HAP-1 (cell line): Measurements from ENCODE around the gene TM4SF18.
A peak's percentile ranks its signal among the peaks of the same experiment; 100 is the strongest.

Experiments
- DNase-seq, 2 experiments: peaks; one replicate each; pipeline ENCODE4 v3.0.0-alpha.2; 2016 to 2020; ENCODE audit warnings: low spot score in 2 of 2
- H3K27me3 ChIP-seq: fragments of 250-450 bp; sonication (Bioruptor Pico); 2 replicates; pipeline ENCODE4 v1.5.1; 2020; ENCODE audit warnings: low read depth, mild to moderate bottlenecking, moderate library complexity
- H3K36me3 ChIP-seq: fragments of 250-450 bp; sonication (Bioruptor Pico); replicated peaks from 2 replicates; pipeline ENCODE4 v1.5.1; 2020; ENCODE audit warnings: mild to moderate bottlenecking
- H3K4me1 ChIP-seq: fragments of 250-450 bp; sonication (Bioruptor Pico); 2 replicates; pipeline ENCODE4 v1.5.1; 2020; ENCODE audit warnings: mild to moderate bottlenecking
- H3K4me3 ChIP-seq: fragments of 250-450 bp; sonication (Bioruptor Pico); 2 replicates; pipeline ENCODE4 v1.5.1; 2020; ENCODE audit warnings: mild to moderate bottlenecking, moderate library complexity
- H3K9me3 ChIP-seq: fragments of 250-450 bp; sonication (Bioruptor Pico); 2 replicates; pipeline ENCODE4 v1.5.1; 2020; ENCODE audit warnings: mild to moderate bottlenecking, moderate library complexity
- in situ Hi-C: fragments of 300-500 bp; cut with MboI; formaldehyde crosslinking; loops from 3 replicates; pipeline ENCODE4 v1.14.3; 2020; ENCODE audit warnings: low sequenced_read_pairs, inconsistent platforms, mixed read lengths

TM4SF18 gene

DNA sequence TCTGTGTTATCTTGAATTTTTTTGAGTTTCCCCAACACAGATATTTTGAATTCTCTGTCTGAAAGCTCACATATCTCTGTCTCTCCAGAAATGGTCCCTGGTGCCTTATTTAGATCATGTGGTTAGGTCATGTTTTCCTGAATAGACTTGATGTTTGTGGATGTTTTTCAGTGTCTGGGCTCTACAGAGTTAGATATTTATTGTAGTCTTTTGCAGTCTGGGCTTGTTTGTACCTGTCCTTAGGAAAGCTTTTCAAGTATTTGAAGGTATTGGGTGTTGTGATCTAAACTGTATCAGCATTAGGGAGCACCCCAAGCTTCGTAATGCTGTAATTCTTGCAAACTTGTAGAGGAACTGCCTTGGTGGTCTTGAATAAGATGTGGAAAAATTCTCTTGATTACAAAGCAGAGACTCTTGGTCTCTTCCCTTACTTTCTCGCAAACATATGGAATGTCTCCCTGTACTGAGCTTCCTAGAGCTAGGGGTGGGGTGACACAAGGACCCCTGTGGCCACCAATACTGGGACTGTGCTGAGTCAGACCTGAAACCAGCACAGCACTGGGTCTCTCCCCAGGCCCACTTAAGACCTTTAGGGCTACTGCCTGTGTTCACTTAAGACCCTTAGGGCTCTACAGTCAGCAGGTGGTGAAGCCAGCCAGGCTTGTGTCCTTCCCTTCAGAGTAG, 26.5 kb downstream of the TM4SF18 start:
- H3K4me1 ChIP-seq = no peaks in the 10 kb centered on the region
- H3K9me3 ChIP-seq = no peaks in the 10 kb centered on the region
- no peaks in the 10 kb centered on the region for H3K27me3 ChIP-seq
- in situ Hi-C loops = no loop called here
- no peak for DNase-seq
- no peak overlapping the region for H3K4me3 ChIP-seq
- H3K36me3 ChIP-seq = no peaks in the 10 kb centered on the region

DNA sequence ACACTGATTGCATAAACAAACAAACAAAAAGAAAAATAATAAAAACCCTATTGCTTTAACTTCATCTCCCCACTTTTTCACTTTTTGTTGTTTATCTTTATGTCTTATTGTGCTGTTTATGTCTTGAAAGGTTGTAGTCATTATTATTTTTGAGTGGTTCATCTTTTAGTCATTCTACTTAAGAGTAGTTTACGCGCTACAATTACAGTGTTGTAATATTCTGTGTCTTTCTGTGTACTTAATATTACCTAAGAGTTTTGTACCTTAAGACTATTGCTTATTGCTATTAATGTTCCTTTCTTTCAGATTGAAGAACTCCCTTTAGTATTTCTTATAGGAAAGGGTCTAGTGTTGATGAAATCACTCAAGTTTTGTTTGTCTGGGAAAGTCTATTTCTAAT, 28.1 kb downstream of the TM4SF18 start:
- no peak for DNase-seq
- Histone ChIP-seq H3K36me3 (no peaks in the 10 kb centered on the region), H3K27me3 (no peaks in the 10 kb centered on the region), H3K4me3 (no peak overlapping the region), H3K4me1 (no peaks in the 10 kb centered on the region), H3K9me3 (no peaks in the 10 kb centered on the region)
- in situ Hi-C loops = no loop called here

DNA sequence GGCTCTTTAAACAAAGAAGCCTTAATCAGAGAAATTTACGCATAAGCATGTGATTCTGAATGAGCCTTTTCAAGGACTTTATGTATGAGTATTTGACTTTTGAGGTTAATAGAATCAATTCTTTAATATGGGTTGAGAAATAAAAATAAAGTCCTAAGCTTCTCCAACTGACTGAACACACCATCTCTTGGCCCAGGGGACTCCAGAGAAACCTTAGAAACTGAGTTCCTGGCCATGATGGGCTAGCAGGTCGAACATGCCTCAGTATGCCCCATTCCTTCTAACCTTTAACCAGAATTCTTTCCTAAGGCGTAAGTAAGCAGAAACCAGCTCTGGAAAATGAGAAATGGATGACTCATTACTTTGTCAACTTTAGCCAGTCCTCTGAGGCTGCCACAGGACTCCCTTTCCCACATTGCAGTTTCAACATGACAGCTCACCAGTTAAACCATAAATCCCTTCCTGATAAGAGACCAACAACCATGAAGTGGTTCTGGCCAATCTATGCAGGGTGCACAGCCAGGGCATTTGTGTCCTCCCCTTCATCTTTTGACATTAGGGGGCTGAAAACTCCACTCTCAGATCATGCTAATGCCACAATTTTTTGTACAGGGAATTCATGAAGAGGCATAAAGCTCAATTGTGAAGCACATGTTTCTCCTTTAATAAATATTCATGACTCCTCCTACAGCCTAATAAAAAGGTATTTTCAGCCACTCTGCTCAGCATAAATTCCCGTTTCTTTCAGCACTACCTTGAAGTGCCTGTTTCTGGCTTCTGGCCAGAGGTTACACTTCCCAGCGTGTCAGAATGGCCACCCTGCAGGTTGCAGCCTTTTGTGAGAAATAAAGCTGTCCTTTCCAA, 33.3 kb downstream of the TM4SF18 start:
- H3K27me3 ChIP-seq = no peaks in the 10 kb centered on the region
- peak in 1 of 2 experiments; percentile 35 for DNase-seq
- no peaks in the 10 kb centered on the region for H3K36me3 ChIP-seq
- H3K4me3 ChIP-seq = no peak overlapping the region
- in situ Hi-C loops = no loop called here
- H3K4me1 ChIP-seq = peaks cover 3% of the 10 kb centered on the region; the same call in 1 of the 2 replicates
- no peaks in the 10 kb centered on the region for H3K9me3 ChIP-seq

DNA sequence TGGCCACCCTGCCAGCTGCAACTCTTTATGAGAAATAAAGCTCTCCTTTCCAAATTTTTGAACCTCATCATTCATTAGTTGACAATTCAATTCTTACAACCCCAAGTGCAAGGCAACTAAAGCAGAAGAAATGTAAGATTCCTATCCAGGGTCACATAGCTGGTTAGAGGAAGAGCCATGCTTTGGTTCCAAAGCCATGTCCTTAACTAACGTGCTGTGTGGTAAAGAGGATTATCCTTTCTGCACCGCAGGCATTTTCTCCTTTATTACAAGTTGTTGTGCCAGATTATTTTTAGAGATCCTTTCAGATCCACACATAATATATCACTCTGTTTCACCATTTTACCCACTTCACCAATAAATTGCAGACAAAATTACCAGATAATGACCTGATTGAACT, 36.5 kb downstream of the TM4SF18 start:
- Histone ChIP-seq H3K4me1 (peaks cover 3% of the 10 kb centered on the region; the same call in 1 of the 2 replicates), H3K4me3 (no peak overlapping the region), H3K27me3 (no peaks in the 10 kb centered on the region), H3K36me3 (no peaks in the 10 kb centered on the region), H3K9me3 (no peaks in the 10 kb centered on the region)
- in situ Hi-C loops = no loop called here
- DNase-seq = no peak

DNA sequence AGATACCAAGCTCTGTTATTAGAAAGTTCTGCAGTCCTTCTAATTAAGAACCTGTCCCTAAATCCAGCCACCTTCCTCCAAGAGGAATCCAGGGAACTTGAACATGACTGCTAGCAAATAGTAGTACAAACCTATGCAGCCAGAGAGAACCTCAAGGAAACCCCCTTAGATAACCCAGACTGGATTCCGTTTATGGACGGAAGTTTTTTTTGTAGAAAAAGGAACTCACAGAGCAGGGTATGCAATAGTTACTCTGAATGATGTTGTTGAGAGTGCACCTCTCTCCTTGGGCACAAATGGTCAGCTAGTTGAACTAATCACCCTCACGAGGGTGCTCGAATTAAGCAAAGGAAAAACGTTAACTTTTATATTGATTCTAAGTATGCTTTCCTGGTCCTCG, 40.8 kb downstream of the TM4SF18 start:
- H3K36me3 ChIP-seq = no peaks in the 10 kb centered on the region
- H3K9me3 ChIP-seq = no peaks in the 10 kb centered on the region
- in situ Hi-C loops = no loop called here
- no peaks in the 10 kb centered on the region for H3K27me3 ChIP-seq
- no peak overlapping the region for H3K4me3 ChIP-seq
- DNase-seq = no peak
- peaks cover 3% of the 10 kb centered on the region; the same call in 1 of the 2 replicates for H3K4me1 ChIP-seq

DNA sequence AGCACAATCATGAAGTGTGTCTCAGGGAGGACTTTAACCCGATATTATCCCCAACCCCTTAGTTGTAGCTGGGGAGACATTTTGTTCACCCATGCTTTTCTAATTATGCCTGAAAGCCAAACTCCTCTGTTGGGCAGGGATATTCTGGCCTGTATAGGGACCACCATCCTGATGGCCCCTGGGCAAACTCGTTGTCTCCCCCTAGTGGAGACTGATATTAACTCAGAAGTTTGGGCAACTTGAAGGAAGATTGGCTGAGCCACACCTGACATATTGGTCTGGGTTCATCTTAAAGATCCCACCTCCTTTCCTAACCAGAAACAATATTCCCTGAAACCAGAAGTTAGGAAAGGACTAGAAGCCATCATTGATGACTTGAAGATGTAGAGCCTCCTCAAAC, 42.3 kb downstream of the TM4SF18 start:
- H3K4me3 ChIP-seq = no peak overlapping the region
- no peaks in the 10 kb centered on the region for H3K9me3 ChIP-seq
- H3K27me3 ChIP-seq = no peaks in the 10 kb centered on the region
- H3K36me3 ChIP-seq = no peaks in the 10 kb centered on the region
- in situ Hi-C loops = no loop called here
- no peaks in the 10 kb centered on the region for H3K4me1 ChIP-seq
- peak in 1 of 2 experiments; percentile 27 for DNase-seq

DNA sequence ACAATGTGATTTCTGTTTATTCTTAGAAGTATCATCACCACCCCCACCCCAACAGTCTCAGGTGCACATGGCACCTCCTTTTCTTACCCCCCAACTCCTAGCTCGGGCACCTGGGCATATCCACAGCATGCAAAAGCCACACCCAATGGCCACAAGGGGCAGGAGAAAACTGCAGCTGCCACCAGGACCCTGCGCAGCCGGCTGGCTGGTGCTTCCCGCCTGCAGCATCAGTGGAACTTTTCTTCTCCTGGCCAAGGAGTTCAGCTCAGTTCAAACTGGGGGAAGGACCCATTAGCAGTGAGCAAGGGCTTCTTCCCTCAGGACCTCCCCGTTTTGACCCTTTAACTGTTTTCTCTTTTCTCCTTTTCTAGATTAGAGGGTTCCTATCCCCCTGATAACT, 44.8 kb downstream of the TM4SF18 start:
- no peak for DNase-seq

DNA sequence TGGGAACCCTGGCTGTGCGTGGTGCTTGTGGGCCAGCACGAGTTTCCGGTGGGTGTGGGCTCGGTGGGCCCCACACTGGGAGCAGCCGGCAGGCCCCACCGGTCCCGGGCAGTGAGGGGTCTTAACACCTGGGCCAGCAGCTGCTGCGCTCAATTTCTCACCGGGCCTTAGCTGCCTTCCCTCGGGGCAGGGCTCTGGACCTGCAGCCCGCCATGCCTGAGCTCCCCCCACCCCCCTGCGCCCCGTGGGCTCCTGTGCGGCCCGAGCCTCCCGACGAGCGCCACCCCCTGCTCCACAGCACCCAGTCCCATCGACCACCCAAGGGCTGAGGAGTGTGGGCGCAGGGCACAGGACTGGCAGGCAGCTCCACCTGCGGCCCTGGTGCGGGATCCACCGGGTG, 49.4 kb downstream of the TM4SF18 start:
- no peaks in the 10 kb centered on the region for H3K9me3 ChIP-seq
- H3K4me1 ChIP-seq = no peaks in the 10 kb centered on the region
- no peak for DNase-seq
- no peaks in the 10 kb centered on the region for H3K36me3 ChIP-seq
- in situ Hi-C loops = no loop called here
- H3K27me3 ChIP-seq = no peaks in the 10 kb centered on the region
- H3K4me3 ChIP-seq = no peak overlapping the region

More for the DNA sequence above, 44.8 kb downstream of the TM4SF18 start:
- H3K9me3 ChIP-seq = no peaks in the 10 kb centered on the region
- H3K36me3 ChIP-seq = no peaks in the 10 kb centered on the region
- in situ Hi-C loops = no loop called here
- no peaks in the 10 kb centered on the region for H3K27me3 ChIP-seq
- no peak overlapping the region for H3K4me3 ChIP-seq
- no peaks in the 10 kb centered on the region for H3K4me1 ChIP-seq

DNA sequence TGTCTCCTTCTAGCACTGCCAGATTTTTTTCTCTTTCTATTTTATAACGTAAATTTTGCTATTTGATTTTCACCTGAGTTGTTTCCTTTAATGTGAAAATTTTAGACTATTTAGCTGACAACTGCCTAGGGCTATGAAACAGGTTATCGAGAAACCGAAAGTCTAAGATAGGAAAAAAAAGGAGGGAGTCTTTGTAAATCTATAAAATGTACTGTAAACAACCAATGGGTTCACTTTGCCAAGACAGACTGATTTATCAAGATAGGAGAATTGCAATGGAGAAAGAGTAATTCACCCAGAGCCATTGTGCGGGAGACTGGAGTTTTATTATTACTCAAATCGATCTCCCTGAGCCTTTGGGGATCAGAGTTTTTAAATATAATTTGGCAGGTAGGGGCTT, 50.0 kb downstream of the TM4SF18 start:
- no peak for DNase-seq
- H3K4me1 ChIP-seq = no peaks in the 10 kb centered on the region
- H3K4me3 ChIP-seq = no peak overlapping the region
- H3K27me3 ChIP-seq = no peaks in the 10 kb centered on the region
- no peaks in the 10 kb centered on the region for H3K36me3 ChIP-seq
- in situ Hi-C loops = no loop called here
- H3K9me3 ChIP-seq = no peaks in the 10 kb centered on the region

DNA sequence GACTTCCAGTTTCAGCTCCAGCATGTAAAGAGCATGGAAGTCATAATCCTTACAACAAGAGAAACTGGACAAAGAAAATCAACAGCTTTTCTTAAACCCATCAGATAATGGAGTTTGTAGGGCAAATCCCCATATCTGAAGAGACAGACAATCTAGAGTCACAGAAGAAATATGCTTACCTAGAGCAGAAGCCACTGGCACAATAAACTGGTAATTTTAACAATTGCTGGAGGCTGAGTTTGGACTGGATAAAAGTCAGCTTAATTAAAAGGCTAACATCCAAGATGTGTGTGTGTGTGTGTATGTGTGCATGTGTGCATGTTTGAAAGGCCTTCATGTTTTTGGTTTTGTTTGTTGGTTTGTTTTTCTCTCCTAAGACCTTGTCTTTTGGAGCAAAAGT, 50.6 kb downstream of the TM4SF18 start:
- H3K36me3 ChIP-seq = no peaks in the 10 kb centered on the region

DNA sequence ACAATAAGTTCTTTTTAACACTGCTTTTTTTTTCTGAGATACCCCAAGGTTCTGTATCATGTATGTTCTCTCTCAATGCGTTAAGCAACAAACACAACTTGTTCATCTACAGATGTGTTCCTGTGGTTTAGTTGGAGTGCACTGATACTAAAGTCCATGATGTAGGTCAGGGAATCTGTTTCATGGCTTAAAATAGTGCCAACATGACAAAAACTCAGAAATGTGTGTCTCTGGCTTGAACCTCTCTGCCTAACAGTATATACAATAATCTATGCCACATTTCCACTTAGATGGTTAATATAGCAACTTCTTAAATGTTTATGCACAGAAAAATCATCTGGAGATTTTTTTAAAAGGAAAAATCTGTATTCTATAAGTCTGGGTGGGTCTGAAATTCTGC, 51.1 kb downstream of the TM4SF18 start:
- in situ Hi-C loops = no loop called here
- H3K36me3 ChIP-seq = no peaks in the 10 kb centered on the region
- DNase-seq = no peak
- no peaks in the 10 kb centered on the region for H3K9me3 ChIP-seq
- no peaks in the 10 kb centered on the region for H3K27me3 ChIP-seq
- no peak overlapping the region for H3K4me3 ChIP-seq
- no peaks in the 10 kb centered on the region for H3K4me1 ChIP-seq

More for the DNA sequence above, 50.6 kb downstream of the TM4SF18 start:
- Histone ChIP-seq H3K4me1 (no peaks in the 10 kb centered on the region), H3K9me3 (no peaks in the 10 kb centered on the region), H3K27me3 (no peaks in the 10 kb centered on the region), H3K4me3 (no peak overlapping the region)
- in situ Hi-C loops = no loop called here
- peak in 1 of 2 experiments; percentile 9 for DNase-seq

DNA sequence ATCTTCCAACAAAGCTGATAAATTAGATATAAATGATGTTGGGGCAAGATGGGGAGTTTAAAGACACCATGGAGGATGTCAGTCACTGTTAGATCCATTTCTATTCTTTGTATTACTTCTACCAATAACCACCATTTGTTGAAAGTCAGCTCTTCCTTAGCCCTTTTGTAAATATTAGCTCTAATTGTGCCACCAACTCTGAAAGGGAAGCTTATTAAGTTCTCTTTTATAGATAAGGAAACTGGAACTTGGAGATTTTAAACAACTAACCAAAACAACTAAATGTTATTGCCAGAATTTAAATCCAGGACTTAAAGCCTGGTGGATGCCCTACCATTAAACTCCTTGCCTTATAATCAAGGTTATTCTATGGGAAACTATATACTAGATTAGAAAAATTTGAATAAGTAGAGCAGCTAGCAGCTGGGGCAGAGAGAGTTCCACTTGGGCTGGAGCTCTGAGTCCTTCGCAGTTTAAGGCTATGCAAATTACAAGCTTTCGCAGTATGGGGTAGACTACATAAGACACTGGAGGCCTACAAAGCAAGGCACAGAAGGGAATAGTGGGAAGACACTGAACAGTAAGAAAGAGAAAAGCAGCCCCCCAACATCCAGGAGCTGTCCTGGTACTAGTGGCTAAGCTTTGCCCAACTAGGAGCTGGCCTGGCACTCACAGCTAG, 52.6 kb downstream of the TM4SF18 start:
- Histone ChIP-seq H3K4me3 (no peak overlapping the region), H3K36me3 (no peaks in the 10 kb centered on the region), H3K9me3 (no peaks in the 10 kb centered on the region), H3K4me1 (no peaks in the 10 kb centered on the region), H3K27me3 (no peaks in the 10 kb centered on the region)
- DNase-seq = no peak
- in situ Hi-C loops = no loop called here

DNA sequence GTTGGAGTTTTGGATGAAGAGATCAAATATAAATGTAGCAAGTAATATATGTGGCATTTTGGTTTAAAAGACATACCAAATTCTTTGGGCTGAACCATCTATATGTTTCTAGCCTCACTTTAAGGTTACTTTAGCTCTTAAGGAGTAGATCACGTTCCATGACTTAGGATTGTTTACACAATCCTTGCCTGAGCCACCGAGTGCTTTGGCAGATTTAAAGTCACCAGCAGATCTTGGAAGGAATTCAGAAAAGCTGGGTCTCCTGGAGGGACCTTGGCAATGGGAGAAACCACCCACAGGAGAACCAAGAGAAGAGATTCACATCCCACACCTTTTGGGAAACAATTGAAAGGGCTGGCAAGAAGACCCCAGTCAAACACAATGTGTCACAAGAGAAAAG, 54.5 kb downstream of the TM4SF18 start:
- no peaks in the 10 kb centered on the region for H3K27me3 ChIP-seq
- H3K4me1 ChIP-seq = no peaks in the 10 kb centered on the region
- H3K36me3 ChIP-seq = no peaks in the 10 kb centered on the region
- no peak overlapping the region for H3K4me3 ChIP-seq
- in situ Hi-C loops = loop anchor here (5.0 kb wide), 2 partner anchors 162 to 322 kb away; no protein-coding TSS in a partner anchor
- DNase-seq = no peak
- no peaks in the 10 kb centered on the region for H3K9me3 ChIP-seq
